Activated CD4-positive, alpha-beta T cell treated with anti-CD3 and anti-CD28 coated beads, Interleukin-2, amount 10 ng/mL, durations not matched to agents 24 days and 14 days (primary cell): ENCODE results near the gene RAB32. TPM values are rescaled to one million over a fixed set of nuclear protein-coding genes. Genes with fewer than 3 reads are reported as not detected.

Experiments used
- DNase-seq: peaks from one replicate; pipeline ENCODE4 v3.0.0; 2022
- H3K27ac Mint-ChIP-seq: one replicate; pipeline ENCODE4 v1.8.0; 2022; ENCODE audit warnings: mild to moderate bottlenecking, mixed read lengths
- H3K27me3 Mint-ChIP-seq: one replicate; pipeline ENCODE4 v1.8.0; 2022; ENCODE audit warnings: mixed read lengths
- H3K36me3 Mint-ChIP-seq: one replicate; pipeline ENCODE4 v1.8.0; 2022; ENCODE audit warnings: low read depth, mild to moderate bottlenecking, mixed read lengths
- H3K4me1 Mint-ChIP-seq: one replicate; pipeline ENCODE4 v1.8.0; 2021; ENCODE audit warnings: mixed read lengths
- H3K4me3 Mint-ChIP-seq: one replicate; pipeline ENCODE4 v1.8.0; 2022; ENCODE audit warnings: mild to moderate bottlenecking, moderate library complexity, mixed read lengths
- H3K9me3 Mint-ChIP-seq: one replicate; pipeline ENCODE4 v1.8.0; 2021; ENCODE audit warnings: mixed read lengths
- intact Hi-C: fragments of 100-400 bp; cut with micrococcal nuclease; formaldehyde crosslinking; loops from one replicate; pipeline ENCODE4 v1.15.1; 2023
- total RNA-seq: library from RNA; stranded (reverse); gene quantifications from 2 replicates; pipeline ENCODE4 v1.2.3, GENCODE V29; 2022

RAB32 gene
- total RNA-seq, 1 donor from 2014 or later: 0.89 TPM

- DNase-seq: no peak
- Mint-ChIP-seq H3K36me3 (no peaks in the 10 kb centered on the region), H3K4me3 (no peak overlapping the region), H3K9me3 (no peaks in the 10 kb centered on the region), H3K4me1 (peaks cover 5% of the 10 kb centered on the region), H3K27ac (no peak overlapping the region), H3K27me3 (peaks cover 13% of the 10 kb centered on the region)
- intact Hi-C loops: no loop called here
These were observed 52.5 kb downstream of the RAB32 start for GRCh38 chr6:146595972-146596731.

GRCh38 chr6:146598772-146599405 is 55.3 kb downstream of the RAB32 start, which contains the start of gene ADGB:
Gene ADGB (plus strand): TSS chr6:146598972. CDS start chr6:146599041, 69 bp downstream.
- Mint-ChIP-seq H3K4me3 (peak within 1 kb of the TSS; percentile 39), H3K27me3 (peaks cover 13% of the 10 kb centered on the region), H3K9me3 (no peaks in the 10 kb centered on the region), H3K36me3 (no peaks in the 10 kb centered on the region), H3K4me1 (peaks cover 5% of the 10 kb centered on the region), H3K27ac (no peak within 1 kb of the TSS)
- DNase-seq: no peak
- intact Hi-C loops: no loop called here

- peaks cover 11% of the 10 kb centered on the region for H3K27me3 Mint-ChIP-seq
- intact Hi-C loops: no loop called here
- H3K4me1 Mint-ChIP-seq: peaks cover 5% of the 10 kb centered on the region
- H3K4me3 Mint-ChIP-seq: no peak overlapping the region
- DNase-seq: no peak
- H3K36me3 Mint-ChIP-seq: no peaks in the 10 kb centered on the region
- no peak overlapping the region for H3K27ac Mint-ChIP-seq
- no peaks in the 10 kb centered on the region for H3K9me3 Mint-ChIP-seq
These were observed 57.7 kb downstream of the RAB32 start for GRCh38 chr6:146601352-146601751.

DNA sequence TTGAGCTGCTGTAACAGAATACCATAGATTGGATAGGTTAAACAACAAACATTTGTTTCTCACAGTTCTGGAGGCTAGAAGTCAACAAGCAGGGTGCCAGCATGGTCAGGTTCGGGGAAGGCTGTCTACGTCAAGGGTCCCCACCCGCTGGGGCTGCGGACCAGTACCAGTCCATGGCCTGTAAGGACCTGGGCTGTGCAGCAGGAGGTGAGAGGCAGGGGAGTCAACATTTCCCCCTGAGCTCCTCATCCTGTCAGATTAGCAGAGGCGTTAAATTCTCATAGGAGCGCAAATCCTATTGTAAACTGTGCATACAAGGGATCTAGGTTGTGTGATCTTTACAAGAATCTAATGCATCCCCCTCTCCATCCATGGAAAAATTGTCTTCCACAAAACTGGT is 58.9 kb downstream of the RAB32 start:
- intact Hi-C loops: no loop called here
- H3K9me3 Mint-ChIP-seq: no peaks in the 10 kb centered on the region
- no peak for DNase-seq
- H3K27ac Mint-ChIP-seq: no peak overlapping the region
- H3K4me3 Mint-ChIP-seq: no peak overlapping the region
- H3K27me3 Mint-ChIP-seq: peaks cover 11% of the 10 kb centered on the region
- peaks cover 5% of the 10 kb centered on the region for H3K4me1 Mint-ChIP-seq
- H3K36me3 Mint-ChIP-seq: no peaks in the 10 kb centered on the region

Other genes starting within 250 kb of the RAB32 start
- not detected in 2 replicates for gene ADGB, start 55.1 kb downstream of the RAB32 start, total RNA-seq